K562 (cell line): Measurements from ENCODE around the gene SYT15. TPM values are rescaled to one million over a fixed set of nuclear protein-coding genes. Genes with fewer than 3 reads are reported as not detected.

Experiments
- CBFA2T3 ChIP-seq: fragments of 450-650 bp; IDR thresholded peaks from 2 replicates; pipeline ENCODE4 v1.6.1; 2017
- CEBPG ChIP-seq, 3 experiments: fragments of 200-800 bp in 1 of 3; sonication (Bioruptor generic) in 1 of 3; sonication (generic) in 1 of 3; formaldehyde crosslinking in 1 of 3; IDR thresholded peaks in 2 of 3; conservative IDR thresholded peaks in 1 of 3; 2 replicates each; pipeline versions ENCODE4 v1.6.1 to v1.8.0; 2016 to 2022; ENCODE audit warnings: missing compliant biosample characterization in 2 of 3, missing genetic modification characterization in 2 of 3, mild to moderate bottlenecking in 1 of 3, missing genetic modification reagents in 1 of 3
- CHAMP1 ChIP-seq: fragments of 450-650 bp; IDR thresholded peaks from 2 replicates; pipeline ENCODE4 v1.6.1; 2016; ENCODE audit warnings: mild to moderate bottlenecking
- CXXC5 ChIP-seq: fragments of 250-450 bp; sonication (Bioruptor Pico); IDR thresholded peaks from 2 replicates; pipeline ENCODE4 v1.8.0; 2022; ENCODE audit warnings: inconsistent platforms, mild to moderate bottlenecking, moderate library complexity
- DIDO1 ChIP-seq: fragments of 450-650 bp; IDR thresholded peaks from 2 replicates; pipeline ENCODE4 v1.6.1; 2016; ENCODE audit warnings: low read depth, missing biosample characterization, missing genetic modification characterization
- EHMT2 ChIP-seq: fragments of 450-650 bp; IDR thresholded peaks from 2 replicates; pipeline ENCODE4 v1.6.1; 2018; ENCODE audit warnings: antibody characterized with exemption
- FOXP1 ChIP-seq: sonication (generic); formaldehyde crosslinking; IDR thresholded peaks from 2 replicates; pipeline ENCODE4 v1.8.0; 2022; ENCODE audit warnings: mild to moderate bottlenecking, missing genetic modification reagents
- HIVEP1 ChIP-seq: fragments of 250-450 bp; sonication (Bioruptor Pico); IDR thresholded peaks from 2 replicates; pipeline ENCODE4 v1.4.0; 2020; ENCODE audit warnings: mild to moderate bottlenecking
- ID3 ChIP-seq, 2 experiments: fragments of 250-450 bp in 1 of 2; fragments of 450-650 bp in 1 of 2; sonication (Bioruptor Pico) in 1 of 2; IDR thresholded peaks; 2 replicates each; pipeline versions ENCODE4 v1.6.1 to v1.8.0; 2016 to 2021; ENCODE audit warnings: mild to moderate bottlenecking in 2 of 2, moderate library complexity in 2 of 2, missing compliant biosample characterization in 1 of 2, missing genetic modification characterization in 1 of 2
- KAT7 ChIP-seq: sonication (generic); formaldehyde crosslinking; IDR thresholded peaks from 2 replicates; pipeline ENCODE4 v1.8.0; 2022; ENCODE audit warnings: missing genetic modification reagents, mild to moderate bottlenecking, borderline replicate concordance
- MIER1 ChIP-seq: fragments of 450-650 bp; IDR thresholded peaks from 2 replicates; pipeline ENCODE4 v1.6.1; 2016; ENCODE audit warnings: antibody characterized with exemption, mild to moderate bottlenecking, low read depth
- NCOA6 ChIP-seq: fragments of 450-650 bp; IDR thresholded peaks from 2 replicates; pipeline ENCODE4 v1.6.1; 2017; ENCODE audit warnings: mild to moderate bottlenecking
- NFE2 ChIP-seq: IDR thresholded peaks from 2 replicates; pipeline ENCODE4 v1.6.1; 2014; ENCODE audit warnings: antibody characterized with exemption, low read depth
- PRMT5 ChIP-seq: sonication (generic); formaldehyde crosslinking; IDR thresholded peaks from 2 replicates; pipeline ENCODE4 v1.5.0; 2020; ENCODE audit warnings: missing genetic modification reagents
- PTRF ChIP-seq: fragments of 450-650 bp; IDR thresholded peaks from 2 replicates; pipeline ENCODE4 v1.6.1; 2016; ENCODE audit warnings: mild to moderate bottlenecking, missing genetic modification characterization, missing compliant biosample characterization
- RBBP5 ChIP-seq: fragments of 200-600 bp; sonication (generic); IDR thresholded peaks from 2 replicates; pipeline ENCODE4 v1.6.1; 2012; ENCODE audit warnings: borderline replicate concordance, mild to moderate bottlenecking, low read length, control low read depth, inconsistent platforms; ENCODE audit not compliant: insufficient read depth, poor library complexity, severe bottlenecking
- RFX7 ChIP-seq: fragments of 250-450 bp; sonication (Bioruptor Pico); IDR thresholded peaks from 2 replicates; pipeline ENCODE4 v1.5.1; 2021; ENCODE audit warnings: mild to moderate bottlenecking
- SLC30A9 ChIP-seq: fragments of 250-450 bp; sonication (Bioruptor Pico); IDR thresholded peaks from 2 replicates; pipeline ENCODE4 v1.8.0; 2022; ENCODE audit warnings: mild to moderate bottlenecking, moderate library complexity
- STAG1 ChIP-seq: sonication (generic); formaldehyde crosslinking; IDR thresholded peaks from 2 replicates; pipeline ENCODE4 v1.5.0; 2020; ENCODE audit warnings: missing genetic modification reagents, borderline replicate concordance
- TAF15 ChIP-seq: fragments of 200-400 bp; formaldehyde crosslinking; IDR thresholded peaks from 2 replicates; pipeline ENCODE4 v1.6.1; 2017; ENCODE audit warnings: mild to moderate bottlenecking, low read depth, low read length, moderate library complexity
- ZBTB34 ChIP-seq: fragments of 250-450 bp; sonication (Bioruptor Pico); IDR thresholded peaks from 2 replicates; pipeline ENCODE4 v1.8.0; 2021; ENCODE audit warnings: mild to moderate bottlenecking, moderate library complexity
- ZFP36 ChIP-seq: fragments of 150-350 bp; IDR thresholded peaks from 2 replicates; pipeline ENCODE4 v1.6.1; 2018; ENCODE audit warnings: low read length, low read depth; ENCODE audit not compliant: partially characterized antibody
- ZNF384 ChIP-seq: IDR thresholded peaks from 2 replicates; pipeline ENCODE4 v1.6.1; 2012; ENCODE audit warnings: low read depth, low read length, improper control_type of control experiment
- polyA plus RNA-seq, 8 experiments: library from polyadenylated mRNA; depleted of rRNA in 4 of 8; stranded (reverse) in 5 of 8; unstranded in 3 of 8; fragments of >200 nt; fragmentation: Nextera tagmentation in 2 of 8; fragmentation: Illumina TruSeq in 1 of 8; extraction: Ambion mirVana in 2 of 8; extraction: Trizol in 1 of 8; gene quantifications; 2 replicates each; pipeline versions ENCODE4 v1.2.1 to v1.2.3, GENCODE V29; 2011 to 2014; ENCODE audit warnings: inconsistent platforms in 1 of 8, missing spikeins in 1 of 8
- total RNA-seq, 7 experiments: library from RNA; depleted of rRNA in 6 of 7; stranded (reverse); fragments of >200 nt in 6 of 7; fragmentation: Illumina TruSeq in 2 of 7; extraction: Trizol in 2 of 7; gene quantifications; 2 replicates each; pipeline versions ENCODE4 v1.2.1 to v1.2.3, GENCODE V29; 2011 to 2021; ENCODE audit warnings: low replicate concordance in 1 of 7

The SYT15 gene
- total and polyA plus RNA-seq, 9 of the 15 experiments (the other 6 are each of a cell fraction or from before 2014, with no cell fraction given) = 0.05 to 0.82 (median 0.21) TPM; not detected in 1

GRCh38 chr10:46549171-46550075 is 29.5 kb upstream of the SYT15 start (continued):
- TF ChIP-seq ZBTB34 (no peak), ID3 (CRISPR knock-in tag; IDR thresholded peaks at IDR 0.05) (no peak), ID3 (tag; IDR thresholded peaks at IDR 0.05) (no peak), CHAMP1 (no peak), RBBP5 (peak; percentile 20), FOXP1 (CRISPR knock-in tag) (0 out of 2 replicates have a peak, but pooled peaks have one; percentile 27), KAT7 (no peak), EHMT2 (no peak), SLC30A9 (CRISPR knock-in tag) (no peak), ZFP36 (peak; percentile 93), STAG1 (CRISPR knock-in tag) (peak; percentile 39; the same call in 1 of the 2 replicates), NFE2 (no peak), RFX7 (CRISPR knock-in tag) (no peak), TAF15 (no peak), DIDO1 (tag) (no peak), PTRF (tag) (no peak), MIER1 (no peak), CBFA2T3 (no peak), NCOA6 (no peak), ZNF384 (no peak), CEBPG (CRISPR knock-in tag; IDR thresholded peaks at IDR 0.05) (peak; percentile 20; the same call in 1 of the 2 replicates), CEBPG (tag; conservative IDR thresholded peaks at IDR 0.05 in 1 of 2, IDR thresholded peaks at IDR 0.05 in 1 of 2) (no peak), PRMT5 (CRISPR knock-in tag) (no peak), HIVEP1 (CRISPR knock-in tag) (0 out of 2 replicates have a peak, but pooled peaks have one; percentile 32), CXXC5 (CRISPR knock-in tag) (no peak)
